CD4-positive, alpha-beta T cell (primary cell): ENCODE results near the gene PRPS2. TPM values are rescaled to one million over a fixed set of nuclear protein-coding genes. Genes with fewer than 3 reads are reported as not detected.

Experiments used
- ATAC-seq: fragments of 200-7000 bp; cut with Tn5 transposase; one replicate; pipeline ENCODE4 v1.10.0; 2022; ENCODE audit warnings: mild to moderate bottlenecking; ENCODE audit not compliant: poor library complexity
- CTCF ChIA-PET: fragments of 350-600 bp; sonication (Branson Sonifier 250); formaldehyde crosslinking; loops from one replicate; lab custom pipeline; 2021; ENCODE audit warnings: antibody characterized with exemption, inconsistent platforms; lab: Charles Lee
- POLR2A ChIA-PET: fragments of 350-600 bp; sonication (Branson Sonifier 250); formaldehyde crosslinking; loops from one replicate; lab custom pipeline; 2021; ENCODE audit warnings: antibody characterized with exemption, inconsistent platforms; lab: Charles Lee
- DNase-seq, 14 experiments: peaks; one replicate each; pipeline ENCODE4 v3.0.0-alpha.2; 2013 to 2020; ENCODE audit warnings: mixed read lengths in 2 of 14
- H3K27ac ChIP-seq, 2 donors: one replicate each; pipeline versions ENCODE4 v1.5.1 to v1.7.0; 2013; ENCODE audit warnings: low read length in 2 of 2, low read depth in 1 of 2, mild to moderate bottlenecking in 1 of 2
- H3K27me3 ChIP-seq, 2 experiments: 1 replicate in 1 of 2; 2 replicates in 1 of 2; pipeline versions ENCODE4 v1.6.1 to v1.7.0; 2013; ENCODE audit warnings: low read length in 2 of 2, control low read depth in 1 of 2, mild to moderate bottlenecking in 1 of 2, moderate library complexity in 1 of 2; ENCODE audit not compliant: insufficient read depth in 2 of 2, control insufficient read depth in 1 of 2
- H3K36me3 ChIP-seq: one replicate; pipeline ENCODE4 v1.6.1; 2013; ENCODE audit warnings: low read length, control low read depth; ENCODE audit not compliant: insufficient read depth
- H3K4me1 ChIP-seq: one replicate; pipeline ENCODE4 v1.6.1; 2013; ENCODE audit warnings: low read length, control low read depth; ENCODE audit not compliant: insufficient read depth
- H3K4me3 ChIP-seq: one replicate; pipeline ENCODE4 v1.5.1; 2013; ENCODE audit warnings: mild to moderate bottlenecking, low read length, moderate library complexity
- H3K9me3 ChIP-seq, 2 experiments: 1 replicate in 1 of 2; 2 replicates in 1 of 2; pipeline versions ENCODE4 v1.6.1 to v1.7.0; 2013; ENCODE audit warnings: low read length in 2 of 2, mild to moderate bottlenecking in 2 of 2, control low read depth in 1 of 2, moderate library complexity in 1 of 2; ENCODE audit not compliant: control insufficient read depth in 1 of 2, insufficient read depth in 1 of 2
- H3K27ac Mint-ChIP-seq: one replicate; pipeline ENCODE4 v1.8.0; 2020; ENCODE audit warnings: mixed read lengths
- H3K27me3 Mint-ChIP-seq: one replicate; pipeline ENCODE4 v1.8.0; 2021; ENCODE audit warnings: mixed read lengths
- H3K36me3 Mint-ChIP-seq: one replicate; pipeline ENCODE4 v1.8.0; 2021; ENCODE audit warnings: low read depth, mixed read lengths
- H3K4me1 Mint-ChIP-seq: one replicate; pipeline ENCODE4 v1.8.0; 2021; ENCODE audit warnings: low read depth, mixed read lengths
- H3K4me3 Mint-ChIP-seq: one replicate; pipeline ENCODE4 v1.8.0; 2020; ENCODE audit warnings: mild to moderate bottlenecking, mixed read lengths
- H3K9me3 Mint-ChIP-seq: one replicate; pipeline ENCODE4 v1.8.0; 2020; ENCODE audit warnings: mixed read lengths
- CTCF ChIP-seq: fragments of 200-600 bp; IDR thresholded peaks from one replicate; pipeline ENCODE4 v1.8.0; 2022; ENCODE audit warnings: antibody characterized with exemption, mild to moderate bottlenecking
- intact Hi-C, 2 experiments: fragments of 100-400 bp; cut with DNase I in 1 of 2; cut with micrococcal nuclease in 1 of 2; formaldehyde crosslinking; loops; one replicate each; pipeline versions ENCODE4 v1.15.1 to v1.9.0; 2023 to 2025; cut with DNase I, micrococcal nuclease
- total RNA-seq, 174 experiments: library from RNA in 2 of 174; stranded (reverse) in 2 of 174; gene quantifications; one replicate each; pipeline ENCODE4 v1.2.3 and lab custom pipeline; 2021 to 2026

Gene PRPS2
- total RNA-seq, 2 experiments from 2014 or later, result 13.2 to 17.7 TPM

- no peak for TF ChIP-seq CTCF
- POLR2A ChIA-PET, result no interaction called here
Observed at GRCh38 chrX:12817528-12817927, 26.3 kb downstream of the PRPS2 start.

GRCh38 chrX:12819222-12819621 is 28.0 kb downstream of the PRPS2 start:
- Histone ChIP-seq H3K27me3 (no peaks in the 10 kb centered on the region), H3K4me3 (no peak overlapping the region), H3K9me3 (no peaks in the 10 kb centered on the region), H3K4me1 (no peaks in the 10 kb centered on the region), H3K36me3 (peaks cover 25% of the 10 kb centered on the region), H3K27ac (no peak overlapping the region)
- Mint-ChIP-seq H3K27me3 (no peaks in the 10 kb centered on the region), H3K9me3 (no peaks in the 10 kb centered on the region), H3K36me3 (peaks cover 44% of the 10 kb centered on the region), H3K4me3 (no peak overlapping the region), H3K4me1 (no peaks in the 10 kb centered on the region), H3K27ac (no peak overlapping the region)
- CTCF ChIA-PET, result no interaction called here
- POLR2A ChIA-PET, result no interaction called here
- DNase-seq, result no peak
- intact Hi-C loops, result loop anchor here in 1 of 2 experiments (10.0 kb wide), 1 partner anchor 826 kb away; no protein-coding TSS in a partner anchor
- no peak for TF ChIP-seq CTCF
- no peak for ATAC-seq

More at GRCh38 chrX:12817528-12817927, 26.3 kb downstream of the PRPS2 start:
- CTCF ChIA-PET, result no interaction called here
- peaks cover 19% of the 10 kb centered on the region for H3K36me3 ChIP-seq
- ATAC-seq (no peak), DNase-seq (no peak)
- no peak overlapping the region for H3K27ac Mint-ChIP-seq
- H3K4me1 Mint-ChIP-seq, result no peaks in the 10 kb centered on the region
- no peaks in the 10 kb centered on the region for H3K27me3 ChIP-seq
- H3K27ac ChIP-seq, result no peak overlapping the region
- intact Hi-C loops, result loop anchor here in 1 of 2 experiments (10.0 kb wide), 1 partner anchor 827 kb away; no protein-coding TSS in a partner anchor
- no peaks in the 10 kb centered on the region for H3K9me3 Mint-ChIP-seq
- H3K4me1 ChIP-seq, result no peaks in the 10 kb centered on the region
- no peak overlapping the region for H3K4me3 Mint-ChIP-seq
- peaks cover 39% of the 10 kb centered on the region for H3K36me3 Mint-ChIP-seq
- no peak overlapping the region for H3K4me3 ChIP-seq
- no peaks in the 10 kb centered on the region for H3K27me3 Mint-ChIP-seq
- no peaks in the 10 kb centered on the region for H3K9me3 ChIP-seq

- no peak overlapping the region for H3K4me3 Mint-ChIP-seq
- H3K27ac Mint-ChIP-seq, result no peak overlapping the region
- no peak overlapping the region for H3K27ac ChIP-seq
- ChIA-PET POLR2A (no interaction called here), CTCF (no interaction called here)
- no peaks in the 10 kb centered on the region for H3K4me1 ChIP-seq
- no peak for TF ChIP-seq CTCF
- no peaks in the 10 kb centered on the region for H3K9me3 Mint-ChIP-seq
- no peak overlapping the region for H3K4me3 ChIP-seq
- no peaks in the 10 kb centered on the region for H3K27me3 Mint-ChIP-seq
- H3K36me3 ChIP-seq, result peaks cover 25% of the 10 kb centered on the region
- DNase-seq (no peak), ATAC-seq (no peak)
- peaks cover 48% of the 10 kb centered on the region for H3K36me3 Mint-ChIP-seq
- H3K27me3 ChIP-seq, result no peaks in the 10 kb centered on the region
- no peaks in the 10 kb centered on the region for H3K9me3 ChIP-seq
- H3K4me1 Mint-ChIP-seq, result no peaks in the 10 kb centered on the region
- intact Hi-C loops, result no loop called here
Observed at GRCh38 chrX:12820737-12821136, 29.5 kb downstream of the PRPS2 start.
